ENCODE results near the gene ANKUB1. TPM values are rescaled to one million over a fixed set of nuclear protein-coding genes. Genes with fewer than 3 reads are reported as not detected.

The ANKUB1 gene
- polyA plus RNA-seq, 2 donors: not detected

- 0 to 1% methylated on average over 52 of the region's 52 CpGs for WGBS, 2 donors
- Histone ChIP-seq H3K27ac (ENCODE audit: low read depth in 2 of 2, low read length in 1 of 2) (peak within 1 kb of the TSS; percentile 86 to 94), H3K9me3 (ENCODE audit: control insufficient read depth in 2 of 2, insufficient read depth in 1 of 2, low read depth in 1 of 2, low read length in 1 of 2) (no peaks in the 10 kb centered on the region)
These were observed 40.1 kb downstream of the ANKUB1 start, which contains the start of gene COMMD2 for GRCh38 chr3:149752051-149752787. COMMD2 (minus strand) TSS chr3:149752489; CDS start chr3:149752444, 45 bp downstream.

GRCh38 chr3:149751551-149751950 lies 40.8 kb downstream of the ANKUB1 start:
- H3K4me3 ChIP-seq (ENCODE audit: low read depth in 1 of 2, low read length in 2 of 2): peak overlapping the region in 1 of 2 donors; percentile 92
- no peaks in the 10 kb centered on the region for H3K27me3 ChIP-seq (ENCODE audit: control insufficient read depth in 1 of 2, insufficient read depth in 2 of 2, low read length in 2 of 2)
- no peaks in the 10 kb centered on the region for H3K9me3 ChIP-seq (ENCODE audit: control insufficient read depth in 2 of 2, insufficient read depth in 1 of 2, low read depth in 1 of 2, low read length in 1 of 2)
- H3K4me1 ChIP-seq (ENCODE audit: control insufficient read depth in 2 of 2, insufficient read depth in 2 of 2, low read length in 1 of 2): no peaks in the 10 kb centered on the region
- WGBS, 2 donors: 9 to 15% methylated on average over 4 of the region's 4 CpGs
- no peak overlapping the region for H3K27ac ChIP-seq (ENCODE audit: low read depth in 2 of 2, low read length in 1 of 2)
- peaks cover 0 to 3% of the 10 kb centered on the region in 2 donors for H3K36me3 ChIP-seq (ENCODE audit: control insufficient read depth in 2 of 2, insufficient read depth in 2 of 2, low read length in 1 of 2)

More at GRCh38 chr3:149752051-149752787, 40.1 kb downstream of the ANKUB1 start, which contains the start of gene COMMD2:
- Histone ChIP-seq H3K36me3 (ENCODE audit: control insufficient read depth in 2 of 2, insufficient read depth in 2 of 2, low read length in 1 of 2) (peaks cover 0 to 3% of the 10 kb centered on the region in 2 donors), H3K4me3 (ENCODE audit: low read depth in 1 of 2, low read length in 2 of 2) (peak within 1 kb of the TSS; percentile 92 to 97), H3K4me1 (ENCODE audit: control insufficient read depth in 2 of 2, insufficient read depth in 2 of 2, low read length in 1 of 2) (no peaks in the 10 kb centered on the region), H3K27me3 (ENCODE audit: control insufficient read depth in 1 of 2, insufficient read depth in 2 of 2, low read length in 2 of 2) (no peaks in the 10 kb centered on the region)

GRCh38 chr3:149744606-149745005 lies 47.7 kb downstream of the ANKUB1 start:
- Histone ChIP-seq H3K36me3 (ENCODE audit: control insufficient read depth in 2 of 2, insufficient read depth in 2 of 2, low read length in 1 of 2) (peaks cover 4 to 7% of the 10 kb centered on the region in 2 donors), H3K27me3 (ENCODE audit: control insufficient read depth in 1 of 2, insufficient read depth in 2 of 2, low read length in 2 of 2) (no peaks in the 10 kb centered on the region), H3K4me3 (ENCODE audit: low read depth in 1 of 2, low read length in 2 of 2) (no peak overlapping the region), H3K9me3 (ENCODE audit: control insufficient read depth in 2 of 2, insufficient read depth in 1 of 2, low read depth in 1 of 2, low read length in 1 of 2) (no peaks in the 10 kb centered on the region), H3K4me1 (ENCODE audit: control insufficient read depth in 2 of 2, insufficient read depth in 2 of 2, low read length in 1 of 2) (no peaks in the 10 kb centered on the region), H3K27ac (ENCODE audit: low read depth in 2 of 2, low read length in 1 of 2) (no peak overlapping the region)
- 95 to 97% methylated on average over 3 of the region's 3 CpGs for WGBS, 2 donors

- H3K9me3 ChIP-seq (ENCODE audit: control insufficient read depth in 2 of 2, insufficient read depth in 1 of 2, low read depth in 1 of 2, low read length in 1 of 2): no peaks in the 10 kb centered on the region
- no peak overlapping the region for H3K27ac ChIP-seq (ENCODE audit: low read depth in 2 of 2, low read length in 1 of 2)
- no peak overlapping the region for H3K4me3 ChIP-seq (ENCODE audit: low read depth in 1 of 2, low read length in 2 of 2)
- H3K4me1 ChIP-seq (ENCODE audit: control insufficient read depth in 2 of 2, insufficient read depth in 2 of 2, low read length in 1 of 2): no peaks in the 10 kb centered on the region
- H3K36me3 ChIP-seq (ENCODE audit: control insufficient read depth in 2 of 2, insufficient read depth in 2 of 2, low read length in 1 of 2): peaks cover 4 to 7% of the 10 kb centered on the region in 2 donors
- H3K27me3 ChIP-seq (ENCODE audit: control insufficient read depth in 1 of 2, insufficient read depth in 2 of 2, low read length in 2 of 2): no peaks in the 10 kb centered on the region
These were observed 48.2 kb downstream of the ANKUB1 start for GRCh38 chr3:149744151-149744550.

GRCh38 chr3:149739396-149739795 lies 53.0 kb downstream of the ANKUB1 start:
- H3K27me3 ChIP-seq (ENCODE audit: control insufficient read depth in 1 of 2, insufficient read depth in 2 of 2, low read length in 2 of 2): no peaks in the 10 kb centered on the region
- no peak overlapping the region for H3K27ac ChIP-seq (ENCODE audit: low read depth in 2 of 2, low read length in 1 of 2)
- H3K9me3 ChIP-seq (ENCODE audit: control insufficient read depth in 2 of 2, insufficient read depth in 1 of 2, low read depth in 1 of 2, low read length in 1 of 2): no peaks in the 10 kb centered on the region
- H3K4me3 ChIP-seq (ENCODE audit: low read depth in 1 of 2, low read length in 2 of 2): no peak overlapping the region
- H3K4me1 ChIP-seq (ENCODE audit: control insufficient read depth in 2 of 2, insufficient read depth in 2 of 2, low read length in 1 of 2): no peaks in the 10 kb centered on the region
- WGBS, 2 donors: 72 to 83% methylated on average over 2 of the region's 2 CpGs
- no peaks in the 10 kb centered on the region for H3K36me3 ChIP-seq (ENCODE audit: control insufficient read depth in 2 of 2, insufficient read depth in 2 of 2, low read length in 1 of 2)

GRCh38 chr3:149738876-149739275 lies 53.5 kb downstream of the ANKUB1 start:
- H3K27ac ChIP-seq (ENCODE audit: low read depth in 2 of 2, low read length in 1 of 2): no peak overlapping the region
- H3K27me3 ChIP-seq (ENCODE audit: control insufficient read depth in 1 of 2, insufficient read depth in 2 of 2, low read length in 2 of 2): no peaks in the 10 kb centered on the region
- H3K4me3 ChIP-seq (ENCODE audit: low read depth in 1 of 2, low read length in 2 of 2): no peak overlapping the region
- 72 to 83% methylated on average over 2 of the region's 2 CpGs for WGBS, 2 donors
- no peaks in the 10 kb centered on the region for H3K9me3 ChIP-seq (ENCODE audit: control insufficient read depth in 2 of 2, insufficient read depth in 1 of 2, low read depth in 1 of 2, low read length in 1 of 2)
- no peaks in the 10 kb centered on the region for H3K36me3 ChIP-seq (ENCODE audit: control insufficient read depth in 2 of 2, insufficient read depth in 2 of 2, low read length in 1 of 2)
- H3K4me1 ChIP-seq (ENCODE audit: control insufficient read depth in 2 of 2, insufficient read depth in 2 of 2, low read length in 1 of 2): no peaks in the 10 kb centered on the region

GRCh38 chr3:149736953-149737205 lies 55.5 kb downstream of the ANKUB1 start:
- Histone ChIP-seq H3K4me3 (ENCODE audit: low read depth in 1 of 2, low read length in 2 of 2) (no peak overlapping the region), H3K4me1 (ENCODE audit: control insufficient read depth in 2 of 2, insufficient read depth in 2 of 2, low read length in 1 of 2) (no peaks in the 10 kb centered on the region), H3K27me3 (ENCODE audit: control insufficient read depth in 1 of 2, insufficient read depth in 2 of 2, low read length in 2 of 2) (no peaks in the 10 kb centered on the region), H3K36me3 (ENCODE audit: control insufficient read depth in 2 of 2, insufficient read depth in 2 of 2, low read length in 1 of 2) (no peaks in the 10 kb centered on the region), H3K9me3 (ENCODE audit: control insufficient read depth in 2 of 2, insufficient read depth in 1 of 2, low read depth in 1 of 2, low read length in 1 of 2) (no peaks in the 10 kb centered on the region), H3K27ac (ENCODE audit: low read depth in 2 of 2, low read length in 1 of 2) (no peak overlapping the region)

- Histone ChIP-seq H3K4me1 (ENCODE audit: control insufficient read depth in 2 of 2, insufficient read depth in 2 of 2, low read length in 1 of 2) (no peaks in the 10 kb centered on the region), H3K27ac (ENCODE audit: low read depth in 2 of 2, low read length in 1 of 2) (no peak overlapping the region), H3K4me3 (ENCODE audit: low read depth in 1 of 2, low read length in 2 of 2) (no peak overlapping the region), H3K27me3 (ENCODE audit: control insufficient read depth in 1 of 2, insufficient read depth in 2 of 2, low read length in 2 of 2) (no peaks in the 10 kb centered on the region), H3K9me3 (ENCODE audit: control insufficient read depth in 2 of 2, insufficient read depth in 1 of 2, low read depth in 1 of 2, low read length in 1 of 2) (no peaks in the 10 kb centered on the region), H3K36me3 (ENCODE audit: control insufficient read depth in 2 of 2, insufficient read depth in 2 of 2, low read length in 1 of 2) (no peaks in the 10 kb centered on the region)
- 45 to 48% methylated on average over 2 of the region's 2 CpGs for WGBS, 2 donors
These were observed 56.0 kb downstream of the ANKUB1 start for GRCh38 chr3:149736175-149736952.

GRCh38 chr3:149732234-149732633 lies 60.1 kb downstream of the ANKUB1 start:
- WGBS, 2 donors: 90 to 91% methylated on average over 3 of the region's 3 CpGs
- Histone ChIP-seq H3K27ac (ENCODE audit: low read depth in 2 of 2, low read length in 1 of 2) (no peak overlapping the region), H3K9me3 (ENCODE audit: control insufficient read depth in 2 of 2, insufficient read depth in 1 of 2, low read depth in 1 of 2, low read length in 1 of 2) (no peaks in the 10 kb centered on the region), H3K36me3 (ENCODE audit: control insufficient read depth in 2 of 2, insufficient read depth in 2 of 2, low read length in 1 of 2) (no peaks in the 10 kb centered on the region), H3K4me3 (ENCODE audit: low read depth in 1 of 2, low read length in 2 of 2) (no peak overlapping the region), H3K4me1 (ENCODE audit: control insufficient read depth in 2 of 2, insufficient read depth in 2 of 2, low read length in 1 of 2) (no peaks in the 10 kb centered on the region), H3K27me3 (ENCODE audit: control insufficient read depth in 1 of 2, insufficient read depth in 2 of 2, low read length in 2 of 2) (no peaks in the 10 kb centered on the region)

- 92 to 95% methylated on average over 2 of the region's 2 CpGs for WGBS, 2 donors
- Histone ChIP-seq H3K27ac (ENCODE audit: low read depth in 2 of 2, low read length in 1 of 2) (no peak overlapping the region), H3K4me3 (ENCODE audit: low read depth in 1 of 2, low read length in 2 of 2) (no peak overlapping the region), H3K4me1 (ENCODE audit: control insufficient read depth in 2 of 2, insufficient read depth in 2 of 2, low read length in 1 of 2) (no peaks in the 10 kb centered on the region), H3K27me3 (ENCODE audit: control insufficient read depth in 1 of 2, insufficient read depth in 2 of 2, low read length in 2 of 2) (no peaks in the 10 kb centered on the region), H3K36me3 (ENCODE audit: control insufficient read depth in 2 of 2, insufficient read depth in 2 of 2, low read length in 1 of 2) (no peaks in the 10 kb centered on the region), H3K9me3 (ENCODE audit: control insufficient read depth in 2 of 2, insufficient read depth in 1 of 2, low read depth in 1 of 2, low read length in 1 of 2) (no peaks in the 10 kb centered on the region)
These were observed 64.7 kb downstream of the ANKUB1 start for GRCh38 chr3:149727656-149728055.

All from esophagus (tissue), 2 donors.